Astrocyte (in vitro differentiated cells and primary cell): ENCODE results near the gene POU5F1.
"Not testable (repeated sequence)": the region's sequence is repeated elsewhere in the genome, so short reads cannot be mapped to it uniquely, and the experiment has no call there.

Source experiments
- CTCF ChIP-seq: IDR thresholded peaks from 2 replicates; pipeline ENCODE4 v1.5.1; 2011; ENCODE audit warnings: low read depth, mild to moderate bottlenecking, inconsistent platforms, low read length, moderate library complexity; ENCODE audit not compliant: insufficient read depth
- EZH2 ChIP-seq: IDR thresholded peaks from 2 replicates; pipeline ENCODE4 v1.6.1; 2012; ENCODE audit warnings: mild to moderate bottlenecking, low read length, inconsistent platforms; ENCODE audit not compliant: insufficient read depth

GRCh38 chr6:31185695-31186051 is 15.2 kb upstream of the POU5F1 start:
- not testable (repeated sequence) for TF ChIP-seq CTCF, EZH2
